Rectal smooth muscle tissue (tissue), 1 donor: ENCODE data around the gene CLK2.

ENCODE experiments used
- H3K27ac ChIP-seq: one replicate; pipeline ENCODE4 v1.7.0; 2013; ENCODE audit warnings: low read depth, low read length, inconsistent platforms
- H3K27me3 ChIP-seq: one replicate; pipeline ENCODE4 v1.7.0; 2013; ENCODE audit warnings: low read length; ENCODE audit not compliant: control insufficient read depth, insufficient read depth
- H3K36me3 ChIP-seq: one replicate; pipeline ENCODE4 v1.7.0; 2013; ENCODE audit warnings: low read length; ENCODE audit not compliant: control insufficient read depth, insufficient read depth
- H3K4me1 ChIP-seq: one replicate; pipeline ENCODE4 v1.7.0; 2013; ENCODE audit warnings: low read length; ENCODE audit not compliant: control insufficient read depth, insufficient read depth
- H3K4me3 ChIP-seq: one replicate; pipeline ENCODE4 v1.7.0; 2013; ENCODE audit warnings: low read length
- H3K9ac ChIP-seq: one replicate; pipeline ENCODE4 v1.7.0; 2013; ENCODE audit warnings: low read length

The CLK2 gene

GRCh38 chr1:155277070-155277901, 4.0 kb upstream of the CLK2 start, which contains the start of gene HCN3:
TSS of gene HCN3 (plus strand) at chr1:155277463. CDS start at chr1:155277591, 128 bp downstream.
- peaks cover 11% of the 10 kb centered on the region for H3K4me1 ChIP-seq
- no peaks in the 10 kb centered on the region for H3K27me3 ChIP-seq
- H3K27ac ChIP-seq = peak within 1 kb of the TSS; percentile 68
- H3K4me3 ChIP-seq = peak within 1 kb of the TSS; percentile 93
- H3K36me3 ChIP-seq = no peaks in the 10 kb centered on the region
- peak within 1 kb of the TSS; percentile 11 for H3K9ac ChIP-seq

- peaks cover 20% of the 10 kb centered on the region for H3K36me3 ChIP-seq
- peak overlapping the region; percentile 86 for H3K27ac ChIP-seq
- peaks cover 13% of the 10 kb centered on the region for H3K4me1 ChIP-seq
- no peaks in the 10 kb centered on the region for H3K27me3 ChIP-seq
- H3K4me3 ChIP-seq = peak overlapping the region; percentile 62
- H3K9ac ChIP-seq = peak overlapping the region; percentile 2
Observed at GRCh38 chr1:155272466-155273342, 600 bp downstream of the CLK2 start.

- Histone ChIP-seq H3K27ac (no peak overlapping the region), H3K4me3 (no peak overlapping the region), H3K27me3 (no peaks in the 10 kb centered on the region), H3K9ac (no peak overlapping the region), H3K36me3 (peaks cover 40% of the 10 kb centered on the region), H3K4me1 (peaks cover 9% of the 10 kb centered on the region)
Observed at GRCh38 chr1:155269381-155269780, 3.9 kb downstream of the CLK2 start.

- H3K36me3 ChIP-seq = peaks cover 47% of the 10 kb centered on the region
- H3K9ac ChIP-seq = no peak overlapping the region
- no peak overlapping the region for H3K4me3 ChIP-seq
- peaks cover 7% of the 10 kb centered on the region for H3K4me1 ChIP-seq
- no peak overlapping the region for H3K27ac ChIP-seq
- H3K27me3 ChIP-seq = no peaks in the 10 kb centered on the region
Observed at GRCh38 chr1:155268630-155269029, 4.7 kb downstream of the CLK2 start.

- Histone ChIP-seq H3K27me3 (no peaks in the 10 kb centered on the region), H3K4me3 (no peak overlapping the region), H3K4me1 (peaks cover 3% of the 10 kb centered on the region), H3K36me3 (peaks cover 48% of the 10 kb centered on the region), H3K27ac (no peak overlapping the region), H3K9ac (no peak overlapping the region)
Observed at GRCh38 chr1:155267373-155267772, 5.9 kb downstream of the CLK2 start.

GRCh38 chr1:155266553-155266952, 6.8 kb downstream of the CLK2 start:
- no peak overlapping the region for H3K27ac ChIP-seq

GRCh38 chr1:155263067-155263466, 10.2 kb downstream of the CLK2 start:
- Histone ChIP-seq H3K36me3 (peaks cover 32% of the 10 kb centered on the region), H3K4me1 (peaks cover 8% of the 10 kb centered on the region), H3K27ac (no peak overlapping the region)

More at GRCh38 chr1:155266553-155266952, 6.8 kb downstream of the CLK2 start:
- H3K4me1 ChIP-seq = peaks cover 2% of the 10 kb centered on the region
- no peak overlapping the region for H3K9ac ChIP-seq
- H3K36me3 ChIP-seq = peaks cover 48% of the 10 kb centered on the region
- no peaks in the 10 kb centered on the region for H3K27me3 ChIP-seq
- no peak overlapping the region for H3K4me3 ChIP-seq

GRCh38 chr1:155261852-155262673, 11.2 kb downstream of the CLK2 start, which contains the start of gene SCAMP3:
TSS of gene SCAMP3 (minus strand) at chr1:155262360. CDS start at chr1:155262151, 209 bp downstream.
- Histone ChIP-seq H3K27ac (peak within 1 kb of the TSS; percentile 77), H3K4me1 (peaks cover 8% of the 10 kb centered on the region), H3K36me3 (peaks cover 27% of the 10 kb centered on the region), H3K27me3 (no peaks in the 10 kb centered on the region), H3K4me3 (peak within 1 kb of the TSS; percentile 98), H3K9ac (peak within 1 kb of the TSS; percentile 74)

More at GRCh38 chr1:155263067-155263466, 10.2 kb downstream of the CLK2 start:
- Histone ChIP-seq H3K9ac (no peak overlapping the region), H3K4me3 (no peak overlapping the region), H3K27me3 (no peaks in the 10 kb centered on the region)

GRCh38 chr1:155261493-155261851, 11.8 kb downstream of the CLK2 start:
- peaks cover 8% of the 10 kb centered on the region for H3K4me1 ChIP-seq
- H3K4me3 ChIP-seq = peak overlapping the region; percentile 98
- H3K36me3 ChIP-seq = peaks cover 22% of the 10 kb centered on the region
- H3K27me3 ChIP-seq = no peaks in the 10 kb centered on the region
- H3K27ac ChIP-seq = peak overlapping the region; percentile 77
- peak overlapping the region; percentile 74 for H3K9ac ChIP-seq

- Histone ChIP-seq H3K4me1 (peaks cover 12% of the 10 kb centered on the region), H3K27me3 (no peaks in the 10 kb centered on the region), H3K4me3 (no peak overlapping the region), H3K36me3 (peaks cover 12% of the 10 kb centered on the region), H3K27ac (no peak overlapping the region), H3K9ac (no peak overlapping the region)
Observed at GRCh38 chr1:155260276-155260675, 13.0 kb downstream of the CLK2 start.

GRCh38 chr1:155256058-155256852, 17.0 kb downstream of the CLK2 start:
- peak overlapping the region; percentile 98 for H3K27ac ChIP-seq
- no peaks in the 10 kb centered on the region for H3K27me3 ChIP-seq
- H3K9ac ChIP-seq = no peak overlapping the region
- H3K4me1 ChIP-seq = peaks cover 15% of the 10 kb centered on the region
- H3K36me3 ChIP-seq = no peaks in the 10 kb centered on the region
- peak overlapping the region; percentile 88 for H3K4me3 ChIP-seq
